GM19025 (cell line): Measurements from ENCODE around the gene CSHL1.
A peak's percentile ranks its signal among the peaks of the same experiment; 100 is the strongest.
"Not testable (repeated sequence)": the region's sequence is repeated elsewhere in the genome, so short reads cannot be mapped to it uniquely, and the experiment has no call there.

ENCODE experiments used
- ATAC-seq: cut with Tn5 transposase; IDR thresholded peaks from one replicate; pipeline ENCODE4 v1.9.1; 2021; ENCODE audit warnings: mild to moderate bottlenecking, low read depth, moderate library complexity; ENCODE audit not compliant: unreplicated experiment

CSHL1 gene

GRCh38 chr17:63941162-63941561 is 30.1 kb upstream of the CSHL1 start:
- no peak for ATAC-seq

DNA sequence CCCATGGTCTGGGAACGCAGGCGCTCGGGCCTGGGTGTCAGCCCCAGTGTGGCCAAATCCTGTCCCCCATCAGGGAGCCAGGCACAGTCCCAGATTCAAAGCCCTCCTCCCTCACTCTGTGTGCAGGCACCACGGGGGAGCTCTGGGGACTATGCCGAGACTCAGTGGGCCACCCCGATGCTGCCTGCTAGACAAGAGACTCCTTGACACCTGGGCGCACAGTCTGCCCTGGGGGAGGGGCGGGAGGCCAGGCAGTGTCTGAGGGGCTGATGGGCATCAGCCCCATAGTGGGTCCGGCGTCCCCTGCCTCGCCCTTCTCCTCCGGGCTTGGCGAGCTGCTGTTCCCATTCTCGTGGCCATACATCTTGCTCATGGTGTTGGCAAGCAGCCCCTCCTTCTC is 29.5 kb upstream of the CSHL1 start:
- no peak for ATAC-seq

GRCh38 chr17:63939884-63940283 is 28.8 kb upstream of the CSHL1 start:
- ATAC-seq = no peak

DNA sequence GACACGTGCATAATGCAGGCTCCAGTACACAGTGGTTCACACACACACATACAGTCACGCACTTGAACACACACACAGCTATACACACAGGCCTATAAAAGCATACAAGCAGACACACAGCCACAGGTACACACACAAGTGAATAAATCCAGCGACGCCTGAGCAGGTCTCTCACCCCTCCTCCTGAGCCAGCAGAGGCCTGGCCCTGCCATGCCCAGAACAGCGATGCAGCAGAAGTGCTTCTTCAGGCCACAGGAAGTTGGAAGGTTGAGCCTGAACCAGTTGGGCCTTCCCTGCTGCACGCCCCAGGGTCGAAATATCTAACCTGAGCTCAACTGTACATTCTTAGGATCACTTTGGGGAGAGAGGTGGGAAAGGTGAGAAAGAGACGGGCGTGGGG is 28.3 kb upstream of the CSHL1 start:
- no peak for ATAC-seq

DNA sequence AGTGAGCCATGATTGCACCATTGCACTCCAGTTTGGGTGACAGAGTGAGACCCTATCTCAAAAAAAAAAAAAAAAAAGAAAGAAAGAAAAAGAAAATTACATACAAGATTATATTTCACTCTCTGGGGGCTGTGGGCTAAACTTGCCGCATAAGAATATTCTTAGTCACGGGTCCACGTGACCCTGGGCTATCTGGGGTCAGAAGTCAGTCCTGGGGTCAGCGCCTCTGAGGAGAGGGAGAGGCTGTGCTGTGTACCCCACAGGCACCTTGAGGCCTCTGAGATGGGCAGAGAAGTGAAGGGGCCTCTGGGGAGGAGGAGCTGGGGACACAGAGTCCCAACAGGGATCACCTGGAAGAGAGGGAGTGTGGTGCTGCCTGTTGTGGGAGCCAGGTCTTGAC is 26.9 kb upstream of the CSHL1 start:
- no peak for ATAC-seq

DNA sequence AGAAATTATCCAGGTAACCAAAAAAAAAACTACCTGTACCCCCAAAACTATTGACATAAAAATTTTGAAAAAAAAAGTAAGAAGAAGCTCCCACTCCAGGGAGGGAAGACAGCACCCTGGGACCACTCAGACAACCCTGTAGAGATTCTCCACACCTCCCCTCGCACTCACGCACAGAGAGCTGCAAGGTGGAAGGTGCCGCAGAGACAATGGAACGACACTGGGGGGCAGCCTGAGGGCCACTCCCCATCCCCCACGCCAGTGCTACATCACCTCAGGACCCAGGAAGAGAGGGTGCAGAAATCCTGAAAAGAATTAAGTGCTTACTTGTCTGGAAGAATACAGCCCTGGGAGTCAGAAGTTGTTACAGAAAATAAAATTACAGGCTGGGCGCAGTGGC is 26.3 kb upstream of the CSHL1 start:
- no peak for ATAC-seq

- no peak for ATAC-seq
These were observed 23.4 kb upstream of the CSHL1 start for GRCh38 chr17:63934183-63935112.

- ATAC-seq = no peak
These were observed 22.5 kb upstream of the CSHL1 start for GRCh38 chr17:63933598-63933997.

GRCh38 chr17:63932721-63933120 is 21.7 kb upstream of the CSHL1 start:
- ATAC-seq = no peak

DNA sequence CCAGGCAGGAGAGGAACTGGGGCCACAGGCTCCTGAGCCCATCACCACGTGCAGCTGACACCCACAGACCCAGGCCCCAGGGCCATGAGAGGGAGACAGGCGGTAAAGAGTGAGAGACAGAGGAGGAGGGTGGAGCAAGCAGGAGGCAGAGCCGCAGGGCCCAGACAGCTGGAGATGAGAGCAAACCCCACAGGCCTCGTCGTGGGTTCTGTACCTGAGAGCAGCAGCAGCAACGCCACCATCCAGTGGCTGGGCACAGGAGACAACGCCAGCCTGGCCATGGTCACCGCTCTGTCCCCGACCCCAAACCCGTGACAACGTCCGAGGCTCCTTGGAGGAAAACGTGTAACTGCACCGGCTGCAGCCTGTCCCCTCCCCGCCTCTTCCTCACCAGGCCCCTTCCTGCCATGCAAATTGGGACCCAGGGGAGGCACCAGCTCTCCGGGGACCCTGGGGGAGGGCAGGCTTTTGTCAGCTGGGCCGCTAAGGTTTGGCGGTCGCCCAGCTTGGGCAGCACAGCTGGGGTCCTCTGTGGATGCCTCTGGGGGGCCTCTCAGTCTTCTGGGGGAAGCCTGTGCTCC is 21.0 kb upstream of the CSHL1 start, which contains the start of gene CD79B:
CD79B (minus strand) TSS at position 351 of the 581 bp plus-strand sequence; CDS start at position 281, 70 bp downstream.
- peak; percentile 84 for ATAC-seq

GRCh38 chr17:63930951-63931575 is 20.0 kb upstream of the CSHL1 start:
- no peak for ATAC-seq

DNA sequence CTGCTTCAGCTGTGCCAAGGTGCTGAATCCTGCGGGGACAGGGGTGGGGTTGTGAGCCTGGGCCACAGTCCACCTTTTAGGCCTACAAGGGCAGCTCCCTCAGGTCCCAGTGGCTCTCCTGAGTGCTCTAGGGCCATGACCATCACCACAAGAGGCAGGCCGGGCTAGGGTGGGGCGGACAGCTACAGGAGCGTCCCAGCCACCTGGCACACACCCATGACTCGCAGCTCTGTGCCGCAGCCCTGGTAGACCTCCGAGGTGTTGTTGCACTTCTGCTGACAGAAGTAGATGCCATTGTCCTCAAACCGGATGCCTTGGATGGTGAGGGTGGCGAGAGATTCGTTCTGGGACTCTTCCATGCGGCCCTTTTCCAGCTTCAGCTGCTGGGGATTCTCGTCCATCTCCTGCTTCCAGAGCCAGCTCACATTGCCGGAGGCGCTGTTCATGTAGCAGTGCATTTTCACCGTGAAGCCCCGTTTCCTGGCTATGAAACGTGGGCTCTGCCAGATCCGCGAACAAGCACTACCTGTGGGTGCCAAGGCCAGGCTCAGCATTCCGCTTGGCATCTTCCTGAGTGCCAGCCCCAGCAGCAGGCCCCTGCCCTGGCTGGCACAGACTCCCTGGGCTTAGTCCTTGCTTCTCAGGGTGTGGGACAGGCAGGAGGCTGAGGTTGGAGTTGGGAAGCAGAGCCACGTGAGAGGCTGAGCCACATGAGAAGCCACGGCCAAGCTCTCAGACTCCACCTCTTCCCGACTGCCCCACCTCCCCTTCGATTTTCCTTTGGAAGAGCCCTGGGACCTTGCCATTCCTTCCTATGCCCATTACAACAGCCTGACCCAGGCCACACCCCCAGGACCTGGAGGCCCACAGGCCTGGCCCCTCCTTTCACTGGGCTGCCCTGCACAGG is 19.1 kb upstream of the CSHL1 start:
- ATAC-seq = no peak

- ATAC-seq = no peak
These were observed 18.1 kb upstream of the CSHL1 start for GRCh38 chr17:63928966-63929695.

DNA sequence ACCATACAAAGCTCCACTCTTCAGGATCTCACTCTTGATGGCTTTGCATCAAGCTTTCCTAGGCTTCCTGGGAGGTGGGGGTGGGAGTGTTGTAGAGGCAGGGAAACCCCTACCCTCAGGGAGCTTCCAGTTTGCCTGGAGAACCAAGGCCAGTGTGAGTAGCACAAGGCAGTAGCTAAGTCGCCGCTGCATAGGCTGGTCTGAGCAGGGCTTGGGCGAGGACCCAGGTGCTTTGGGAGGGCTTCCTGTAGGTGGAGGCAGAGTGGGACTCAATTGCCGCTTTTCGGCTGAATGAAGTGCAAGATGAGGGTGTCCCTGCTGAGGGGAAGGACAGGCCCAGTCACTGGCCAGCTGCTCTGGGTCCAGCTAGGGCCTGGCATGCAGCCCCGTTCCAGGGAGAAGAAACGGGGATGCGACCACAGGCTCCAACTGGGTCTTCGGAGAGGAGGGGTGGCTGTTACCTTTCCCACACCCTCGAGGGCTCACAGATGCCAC is 17.2 kb upstream of the CSHL1 start:
- no peak for ATAC-seq

DNA sequence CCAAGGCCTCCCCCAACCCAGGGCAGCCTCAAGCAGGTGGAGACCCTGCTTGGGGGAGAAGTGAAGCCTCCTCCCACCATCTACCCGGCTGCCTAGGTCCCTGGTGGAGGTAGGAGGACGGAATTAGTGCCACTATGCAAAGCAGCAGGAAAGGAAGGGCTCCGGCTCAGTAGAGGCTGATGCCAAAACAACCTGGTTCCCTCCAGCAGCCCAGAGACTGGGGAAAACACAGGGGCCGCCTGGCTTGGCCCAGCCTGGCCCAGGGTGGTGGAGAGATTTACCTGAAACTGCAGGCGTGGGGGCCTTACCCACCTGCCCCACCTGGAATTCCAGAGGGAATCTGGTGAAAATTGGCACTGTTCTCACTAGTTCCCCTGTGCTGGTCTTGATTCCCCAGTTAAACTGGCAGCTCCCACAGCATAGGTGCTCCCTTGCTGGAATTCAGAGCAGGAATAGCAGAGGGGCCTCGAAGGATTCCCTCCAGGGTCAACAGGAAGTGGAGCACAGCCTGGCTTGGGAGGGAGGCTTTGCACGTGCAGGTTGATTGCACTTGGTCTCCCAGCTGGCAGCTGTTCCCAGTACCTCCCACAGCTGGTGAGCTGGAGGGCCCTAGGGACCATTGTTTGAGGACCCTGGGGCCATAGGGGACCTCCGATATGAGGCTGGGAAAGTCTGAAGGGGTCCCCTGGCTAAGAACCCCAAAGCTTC is 16.6 kb upstream of the CSHL1 start:
- no peak for ATAC-seq

GRCh38 chr17:63926164-63926563 is 15.1 kb upstream of the CSHL1 start:
- no peak for ATAC-seq

- no peak for ATAC-seq
These were observed 14.6 kb upstream of the CSHL1 start for GRCh38 chr17:63925615-63926014.

- not testable (repeated sequence) for ATAC-seq
These were observed 11.3 kb upstream of the CSHL1 start for GRCh38 chr17:63922402-63922801.

DNA sequence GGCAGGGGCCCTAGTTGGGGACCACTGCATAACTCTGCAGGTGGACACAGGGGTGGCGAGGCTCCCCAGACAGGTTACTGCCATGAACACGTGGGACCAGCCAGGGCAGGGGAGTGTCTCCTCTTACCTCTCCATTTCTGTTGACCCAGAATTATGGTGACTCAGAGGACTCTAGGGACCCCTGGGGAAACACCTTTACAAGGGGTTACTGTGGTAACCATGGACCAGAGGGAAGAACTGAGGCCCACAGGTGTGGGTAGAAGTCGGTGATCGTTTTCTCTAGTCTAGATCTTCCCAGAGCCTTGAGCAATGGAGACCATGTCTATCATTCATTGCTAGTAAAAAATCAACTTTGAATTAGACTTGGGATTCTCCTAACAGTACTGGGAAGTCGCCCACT is 9.7 kb upstream of the CSHL1 start:
- not testable (repeated sequence) for ATAC-seq
